SHP77 treated with DMSO at 0.1 percent for 48 hours (cell line): Measurements from ENCODE around the gene RNF223.
"Not testable (repeated sequence)": the region's sequence is repeated elsewhere in the genome, so short reads cannot be mapped to it uniquely, and the experiment has no call there.

Experiments used
- DNase-seq: peaks from one replicate; lab custom pipeline; 2025; lab: John Stamatoyannopoulos, UW

The RNF223 gene

DNA sequence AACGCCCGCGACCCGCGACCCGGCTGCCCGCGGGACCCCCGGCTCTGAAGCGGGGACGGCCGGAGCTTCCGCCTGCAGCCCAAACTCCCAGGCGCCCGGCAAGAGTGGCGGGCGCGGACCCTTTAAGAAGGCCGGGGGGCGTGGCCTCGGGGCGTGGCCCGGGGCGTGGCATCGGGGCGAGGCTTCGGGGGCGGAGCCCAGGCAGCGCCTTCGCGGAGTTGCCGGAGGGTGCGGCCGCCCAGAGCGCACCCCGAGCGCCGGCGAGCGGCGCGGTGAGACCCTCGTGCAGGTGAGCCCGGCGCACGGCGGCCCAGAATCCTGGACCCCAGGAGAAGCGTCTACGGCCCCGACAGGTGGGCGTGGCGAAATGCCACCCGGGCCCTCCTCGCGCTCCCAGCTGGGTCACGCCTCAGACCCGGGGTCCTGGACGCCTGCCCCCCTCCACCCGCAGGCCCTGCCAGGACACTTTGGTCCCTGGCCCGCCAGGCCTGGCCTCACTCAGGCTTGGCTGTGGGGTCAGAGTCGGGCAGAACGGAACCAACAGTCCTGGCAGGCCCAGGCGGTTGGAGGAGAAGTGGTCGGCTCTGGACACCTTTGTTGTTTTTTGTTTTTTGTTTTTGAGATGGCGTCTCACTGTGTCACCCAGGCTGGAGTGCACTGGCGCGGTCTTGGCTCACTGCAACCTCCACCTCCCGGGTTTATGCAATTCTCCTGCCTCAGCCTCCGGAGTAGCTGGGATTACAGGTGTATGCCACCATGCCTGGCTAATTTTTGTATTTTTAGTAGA lies 14.4 kb downstream of the RNF223 start:
- no peak for DNase-seq

DNA sequence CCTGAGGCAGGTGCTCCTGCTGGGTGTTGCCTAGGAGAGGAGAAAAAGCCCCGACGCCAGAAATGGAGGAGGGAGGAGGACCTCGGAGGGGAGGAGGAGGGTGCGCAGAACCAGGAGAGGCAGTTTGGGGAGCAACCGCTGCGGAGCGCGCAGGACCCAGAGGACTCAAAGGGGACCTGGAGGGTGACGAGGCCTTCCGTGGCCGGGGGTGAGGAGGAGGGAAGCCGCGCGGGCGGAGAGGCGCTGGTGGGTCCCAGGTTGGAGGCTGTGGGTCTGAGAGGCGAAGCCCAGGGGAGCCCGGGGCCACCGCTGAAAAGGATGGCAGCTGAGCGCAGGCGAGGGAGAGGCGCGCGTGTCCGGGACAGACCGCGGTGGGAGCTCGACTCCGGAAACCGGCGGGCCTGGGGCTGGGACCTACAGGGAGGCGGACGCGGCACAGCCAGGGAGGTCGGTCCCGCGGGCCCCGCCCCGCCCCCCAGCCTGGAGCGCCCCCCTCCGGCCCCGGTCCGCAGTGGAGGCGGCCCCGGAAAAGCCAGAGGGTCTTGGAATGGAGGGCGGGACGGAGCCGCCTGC lies 15.1 kb downstream of the RNF223 start:
- no peak for DNase-seq

DNA sequence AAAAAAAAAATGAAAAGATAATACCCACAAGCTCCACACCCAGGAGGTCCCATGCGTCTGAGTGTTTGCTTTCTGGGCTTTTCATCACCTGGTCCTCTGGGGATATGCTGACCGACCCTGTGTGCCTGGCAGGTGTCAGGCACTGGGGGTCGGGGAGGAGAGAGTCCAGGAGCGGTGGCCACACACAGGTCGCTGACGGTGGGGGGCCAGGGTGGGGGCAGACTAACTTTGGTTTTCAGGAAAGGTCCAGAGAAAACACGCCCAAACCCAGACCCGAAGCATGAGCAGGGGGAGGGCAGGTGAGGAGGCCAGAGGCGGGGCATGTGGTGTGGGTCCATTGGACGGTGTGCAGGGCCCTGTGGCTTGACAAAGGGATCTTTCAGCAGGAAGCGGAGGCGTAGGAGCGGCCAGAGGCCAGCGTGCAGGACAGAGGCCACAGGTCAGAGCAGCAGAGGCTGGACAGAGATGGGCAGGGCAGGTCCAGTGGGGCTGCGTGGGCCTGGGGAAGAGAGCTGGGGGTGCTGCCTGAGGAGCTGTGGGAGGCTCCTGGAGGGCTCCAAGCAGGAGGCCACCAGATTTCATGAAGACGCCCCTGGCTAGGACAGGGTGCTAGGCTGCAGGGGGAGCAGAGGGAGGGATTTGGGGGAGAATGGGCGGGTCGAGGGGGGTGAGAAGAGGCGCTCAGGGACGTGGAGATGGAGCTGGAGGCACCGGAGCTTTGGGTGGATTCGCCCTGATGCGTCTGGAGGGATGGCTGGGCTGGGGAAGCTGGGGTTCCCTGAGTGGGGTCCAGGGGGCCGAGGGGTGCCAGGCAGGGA lies 15.8 kb downstream of the RNF223 start:
- DNase-seq = no peak

DNA sequence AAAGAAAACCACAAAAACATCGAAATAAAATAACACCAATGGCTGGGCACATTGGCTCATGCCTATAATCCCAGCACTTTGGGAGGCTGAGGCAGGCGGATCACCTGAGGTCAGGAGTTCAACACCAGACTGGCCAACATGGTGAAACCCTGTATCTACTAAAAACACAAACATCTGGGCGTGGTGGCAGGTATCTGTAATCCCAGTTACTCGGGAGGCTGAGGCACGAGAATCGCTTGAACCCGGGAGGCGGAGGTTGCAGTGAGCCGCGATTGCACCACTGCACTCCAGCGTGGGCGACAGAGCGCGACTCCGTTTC lies 16.4 kb downstream of the RNF223 start:
- DNase-seq = not testable (repeated sequence)

DNA sequence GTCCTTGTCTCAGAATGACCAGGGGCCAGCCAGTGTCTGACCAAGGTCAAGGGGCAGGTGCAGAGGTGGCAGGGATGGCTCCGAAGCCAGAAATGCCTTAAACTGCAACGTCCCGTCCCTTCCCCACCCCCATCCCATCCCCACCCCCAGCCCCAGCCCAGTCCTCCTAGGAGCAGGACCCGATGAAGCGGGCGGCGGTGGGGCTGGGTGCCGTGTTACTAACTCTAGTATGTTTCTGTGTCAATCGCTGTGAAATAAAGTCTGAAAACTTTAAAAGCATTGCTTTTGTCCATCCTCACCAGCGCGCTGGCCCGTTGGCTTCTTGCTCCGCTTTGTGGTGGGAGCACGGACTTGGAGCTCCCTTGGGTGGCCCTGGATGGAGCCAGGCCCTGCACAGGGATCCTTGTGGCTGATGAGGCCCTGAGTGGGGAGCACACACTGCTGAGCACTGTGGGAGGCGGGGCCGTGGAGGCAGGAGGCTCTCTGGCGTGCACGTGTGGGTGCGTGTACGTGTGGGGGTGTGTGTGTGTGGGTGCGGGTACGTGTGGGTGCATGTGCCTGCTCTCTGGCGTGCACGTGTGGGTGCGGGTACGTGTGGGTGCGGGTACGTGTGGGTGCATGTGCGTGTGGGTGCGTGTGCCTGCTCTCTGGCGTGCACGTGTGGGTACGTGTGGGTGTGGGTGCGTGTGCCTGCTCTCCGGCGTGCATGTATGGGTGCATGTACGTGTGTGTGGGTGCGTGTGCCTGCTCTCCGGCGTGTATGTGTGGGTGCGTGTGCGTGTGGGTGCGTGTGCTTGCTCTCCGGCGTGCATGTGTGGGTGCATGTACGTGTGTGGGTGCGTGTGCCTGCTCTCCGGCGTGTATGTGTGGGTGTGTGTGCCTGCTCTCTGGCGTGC lies 18.0 kb downstream of the RNF223 start:
- DNase-seq = no peak

GRCh38 chr1:1054971-1055370 lies 19.1 kb downstream of the RNF223 start:
- DNase-seq = no peak

GRCh38 chr1:1054099-1054700 lies 19.9 kb downstream of the RNF223 start:
- DNase-seq = no peak

GRCh38 chr1:1053682-1054081 lies 20.4 kb downstream of the RNF223 start:
- no peak for DNase-seq

DNA sequence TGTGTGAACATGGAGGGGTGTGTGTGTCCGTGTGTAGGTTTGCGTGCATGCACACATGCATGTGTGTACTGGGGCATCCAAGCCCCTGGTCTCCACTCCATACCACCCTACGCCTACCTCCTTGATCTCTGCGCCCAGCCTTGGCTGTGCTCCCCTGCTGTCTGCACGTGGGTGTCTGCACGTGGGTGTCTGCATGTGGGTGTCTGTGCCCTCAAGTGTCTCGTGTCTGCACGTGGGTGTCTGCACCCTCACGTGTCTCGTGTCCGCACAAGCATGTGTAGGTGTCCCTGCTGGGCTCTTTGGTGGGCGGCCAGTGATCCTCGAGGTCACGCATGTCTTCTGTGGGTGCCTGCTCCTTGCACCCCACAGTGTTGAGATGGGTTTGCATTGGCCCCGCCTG lies 21.1 kb downstream of the RNF223 start:
- DNase-seq = no peak

DNA sequence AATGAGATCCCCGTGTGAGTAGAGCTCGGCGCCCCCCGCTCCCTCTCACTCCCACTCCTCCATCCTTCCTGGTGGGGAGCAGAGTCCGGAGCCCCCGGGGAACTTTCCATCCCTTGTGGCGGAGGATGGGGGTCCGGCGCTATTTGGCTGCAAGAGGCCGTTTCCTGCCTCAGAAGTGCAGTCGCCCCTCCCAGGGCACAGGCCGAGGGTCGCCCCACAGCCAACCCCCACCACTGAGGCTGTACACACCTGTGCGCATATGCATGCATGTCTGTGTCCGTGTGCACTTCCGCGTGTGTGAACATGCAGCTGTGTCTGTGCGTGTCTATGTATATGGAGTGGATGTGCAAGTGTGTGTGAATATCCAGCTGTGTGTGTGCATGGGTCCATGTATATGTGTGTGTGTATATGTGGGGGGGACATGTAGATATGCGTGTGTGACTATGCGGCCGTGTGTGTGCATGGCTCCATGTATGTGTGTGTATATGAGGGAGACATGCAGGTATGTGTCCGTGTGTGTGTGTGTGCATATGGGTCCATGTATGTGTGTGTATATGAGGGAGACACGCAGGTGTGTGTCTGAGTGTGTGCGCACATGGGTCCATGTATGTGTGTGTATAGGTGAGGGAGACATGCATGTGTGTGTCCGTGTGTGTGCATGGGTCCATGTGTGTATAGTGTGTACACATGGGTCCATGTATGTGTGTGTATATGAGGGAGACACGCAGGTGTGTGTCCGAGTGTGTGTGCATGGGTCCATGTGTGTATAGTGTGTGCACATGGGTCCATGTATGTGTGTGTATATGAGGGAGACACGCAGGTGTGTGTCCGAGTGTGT lies 21.9 kb downstream of the RNF223 start:
- DNase-seq = no peak

DNA sequence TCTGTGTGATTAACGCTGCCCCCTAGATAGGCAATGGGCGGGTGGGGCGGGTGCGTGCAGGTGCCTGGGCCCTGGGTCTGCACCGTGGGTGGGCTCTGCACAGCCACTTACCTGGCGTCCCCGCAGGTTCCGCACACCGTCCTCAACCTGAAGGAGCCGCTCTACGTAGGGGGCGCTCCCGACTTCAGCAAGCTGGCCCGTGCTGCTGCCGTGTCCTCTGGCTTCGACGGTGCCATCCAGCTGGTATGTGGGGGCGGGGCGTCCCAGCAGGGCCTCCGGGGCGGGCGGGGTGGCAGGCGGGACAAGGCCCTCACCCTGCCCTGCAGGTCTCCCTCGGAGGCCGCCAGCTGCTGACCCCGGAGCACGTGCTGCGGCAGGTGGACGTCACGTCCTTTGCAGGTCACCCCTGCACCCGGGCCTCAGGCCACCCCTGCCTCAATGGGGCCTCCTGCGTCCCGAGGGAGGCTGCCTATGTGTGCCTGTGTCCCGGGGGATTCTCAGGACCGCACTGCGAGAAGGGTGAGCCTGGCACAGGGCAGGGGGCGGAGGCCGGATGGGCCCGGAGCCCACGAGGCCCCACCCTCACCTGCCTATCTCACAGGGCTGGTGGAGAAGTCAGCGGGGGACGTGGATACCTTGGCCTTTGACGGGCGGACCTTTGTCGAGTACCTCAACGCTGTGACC lies 22.8 kb downstream of the RNF223 start:
- DNase-seq = no peak

- no peak for DNase-seq
Measured at GRCh38 chr1:1050577-1051052, 23.5 kb downstream of the RNF223 start.

DNA sequence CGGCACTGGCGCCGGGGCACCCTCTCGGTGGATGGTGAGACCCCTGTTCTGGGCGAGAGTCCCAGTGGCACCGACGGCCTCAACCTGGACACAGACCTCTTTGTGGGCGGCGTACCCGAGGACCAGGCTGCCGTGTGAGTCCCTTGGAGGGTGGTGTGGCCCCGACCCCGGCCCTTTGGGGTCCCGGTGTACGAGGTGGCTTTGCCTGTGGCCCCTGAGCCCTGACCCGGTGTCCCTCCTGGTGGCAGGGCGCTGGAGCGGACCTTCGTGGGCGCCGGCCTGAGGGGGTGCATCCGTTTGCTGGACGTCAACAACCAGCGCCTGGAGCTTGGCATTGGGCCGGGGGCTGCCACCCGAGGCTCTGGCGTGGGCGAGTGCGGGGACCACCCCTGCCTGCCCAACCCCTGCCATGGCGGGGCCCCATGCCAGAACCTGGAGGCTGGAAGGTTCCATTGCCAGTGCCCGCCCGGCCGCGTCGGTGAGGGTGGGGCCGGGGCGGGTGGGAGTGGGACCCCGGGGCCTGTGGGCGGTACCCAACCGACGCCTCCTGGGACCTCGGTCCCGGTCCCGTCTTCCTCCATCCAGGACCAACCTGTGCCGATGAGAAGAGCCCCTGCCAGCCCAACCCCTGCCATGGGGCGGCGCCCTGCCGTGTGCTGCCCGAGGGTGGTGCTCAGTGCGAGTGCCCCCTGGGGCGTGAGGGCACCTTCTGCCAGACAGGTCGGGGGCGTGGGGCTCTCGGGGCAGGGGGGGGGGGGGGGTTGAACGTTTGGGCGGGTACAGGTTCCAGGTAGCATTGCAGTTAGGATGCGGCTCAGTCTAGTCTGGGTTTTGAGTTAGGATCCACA lies 24.6 kb downstream of the RNF223 start:
- no peak for DNase-seq

DNA sequence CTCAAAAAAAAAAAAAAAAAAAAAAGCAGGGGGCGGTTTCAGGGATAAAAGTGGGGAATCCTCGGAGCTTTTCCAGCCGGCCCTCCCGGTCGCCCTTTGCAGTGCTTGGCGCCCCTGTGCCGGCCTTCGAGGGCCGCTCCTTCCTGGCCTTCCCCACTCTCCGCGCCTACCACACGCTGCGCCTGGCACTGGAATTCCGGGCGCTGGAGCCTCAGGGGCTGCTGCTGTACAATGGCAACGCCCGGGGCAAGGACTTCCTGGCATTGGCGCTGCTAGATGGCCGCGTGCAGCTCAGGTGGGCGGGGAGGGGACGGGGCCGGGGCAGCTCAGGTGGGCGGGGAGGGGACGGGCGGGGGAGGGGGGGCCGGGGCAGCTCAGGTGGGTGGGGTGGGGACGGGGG lies 25.3 kb downstream of the RNF223 start:
- DNase-seq = no peak

- DNase-seq = no peak
Measured at GRCh38 chr1:1047963-1048362, 26.1 kb downstream of the RNF223 start.

- DNase-seq = no peak
Measured at GRCh38 chr1:1047407-1047806, 26.7 kb downstream of the RNF223 start.

DNA sequence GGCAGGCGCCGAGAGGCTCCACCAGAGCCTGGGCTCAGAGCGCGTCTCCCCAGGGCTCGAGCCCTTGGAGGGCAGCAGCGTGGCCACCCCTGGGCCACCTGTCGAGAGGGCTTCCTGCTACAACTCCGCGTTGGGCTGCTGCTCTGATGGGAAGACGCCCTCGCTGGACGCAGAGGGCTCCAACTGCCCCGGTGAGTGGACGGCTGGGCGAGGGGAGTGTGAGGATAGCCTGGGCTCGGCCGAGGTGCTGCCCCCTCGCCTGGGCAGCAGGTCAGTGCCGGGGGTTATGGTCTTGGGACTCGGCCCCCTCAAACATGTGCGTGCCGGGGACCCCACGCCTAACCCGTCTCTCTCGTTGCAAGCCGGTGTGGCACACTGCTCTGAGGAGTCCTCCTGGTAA lies 27.3 kb downstream of the RNF223 start:
- DNase-seq = no peak

DNA sequence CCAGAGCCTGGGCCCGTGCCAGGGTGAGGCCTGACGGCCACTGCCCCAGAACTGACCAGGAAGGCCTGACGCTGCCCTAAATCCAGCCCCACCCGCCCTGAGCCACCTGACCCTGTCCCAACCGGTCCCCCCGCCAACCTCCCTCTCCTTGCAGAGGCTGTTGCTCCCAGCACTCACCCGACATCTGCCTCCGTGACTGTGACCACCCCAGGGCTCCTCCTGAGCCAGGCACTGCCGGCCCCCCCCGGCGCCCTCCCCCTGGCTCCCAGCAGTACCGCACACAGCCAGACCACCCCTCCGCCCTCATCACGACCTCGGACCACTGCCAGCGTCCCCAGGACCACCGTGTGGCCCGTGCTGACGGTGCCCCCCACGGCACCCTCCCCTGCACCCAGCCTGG lies 27.9 kb downstream of the RNF223 start:
- DNase-seq = no peak

- no peak for DNase-seq
Measured at GRCh38 chr1:1045129-1045528, 29.0 kb downstream of the RNF223 start.
